ENCODE measurements around the gene KDELR3.

The KDELR3 gene

GRCh38 chr22:38513063-38513462 lies 45.2 kb downstream of the KDELR3 start:
- H3K27ac Mint-ChIP-seq, result no peak overlapping the region
- no peak for TF ChIP-seq CTCF (IDR thresholded peaks at IDR 0.05; ENCODE audit: unreplicated experiment in 3 of 3)
- H3K36me3 Mint-ChIP-seq (ENCODE audit: low read depth), result no peaks in the 10 kb centered on the region
- H3K9me3 Mint-ChIP-seq, result no peaks in the 10 kb centered on the region
- no peaks in the 10 kb centered on the region for H3K27me3 Mint-ChIP-seq (ENCODE audit: low read depth)
- H3K4me3 Mint-ChIP-seq, result no peak overlapping the region
- peaks cover 10% of the 10 kb centered on the region for H3K4me1 Mint-ChIP-seq

GRCh38 chr22:38518620-38519019 lies 50.7 kb downstream of the KDELR3 start:
- Mint-ChIP-seq H3K4me3 (no peak overlapping the region), H3K4me1 (no peaks in the 10 kb centered on the region), H3K9me3 (no peaks in the 10 kb centered on the region), H3K27ac (no peak overlapping the region), H3K36me3 (ENCODE audit: low read depth) (no peaks in the 10 kb centered on the region), H3K27me3 (ENCODE audit: low read depth) (no peaks in the 10 kb centered on the region)
- TF ChIP-seq CTCF (IDR thresholded peaks at IDR 0.05; ENCODE audit: unreplicated experiment in 3 of 3), result no peak

GRCh38 chr22:38519453-38520250 lies 51.8 kb downstream of the KDELR3 start:
- H3K9me3 Mint-ChIP-seq, result no peaks in the 10 kb centered on the region
- H3K27ac Mint-ChIP-seq, result no peak overlapping the region
- peaks cover 3% of the 10 kb centered on the region for H3K27me3 Mint-ChIP-seq (ENCODE audit: low read depth)
- H3K36me3 Mint-ChIP-seq (ENCODE audit: low read depth), result no peaks in the 10 kb centered on the region
- no peak overlapping the region for H3K4me3 Mint-ChIP-seq
- no peak for TF ChIP-seq CTCF (IDR thresholded peaks at IDR 0.05; ENCODE audit: unreplicated experiment in 3 of 3)
- H3K4me1 Mint-ChIP-seq, result no peaks in the 10 kb centered on the region

GRCh38 chr22:38523029-38523428 lies 55.1 kb downstream of the KDELR3 start:
- no peak for TF ChIP-seq CTCF (IDR thresholded peaks at IDR 0.05; ENCODE audit: unreplicated experiment in 3 of 3)
- H3K4me1 Mint-ChIP-seq, result no peaks in the 10 kb centered on the region
- H3K27me3 Mint-ChIP-seq (ENCODE audit: low read depth), result peaks cover 3% of the 10 kb centered on the region
- H3K9me3 Mint-ChIP-seq, result no peaks in the 10 kb centered on the region
- no peak overlapping the region for H3K4me3 Mint-ChIP-seq
- H3K27ac Mint-ChIP-seq, result no peak overlapping the region
- H3K36me3 Mint-ChIP-seq (ENCODE audit: low read depth), result no peaks in the 10 kb centered on the region

- Mint-ChIP-seq H3K4me1 (no peaks in the 10 kb centered on the region), H3K27ac (no peak overlapping the region), H3K9me3 (no peaks in the 10 kb centered on the region), H3K27me3 (ENCODE audit: low read depth) (peaks cover 3% of the 10 kb centered on the region), H3K4me3 (no peak overlapping the region), H3K36me3 (ENCODE audit: low read depth) (no peaks in the 10 kb centered on the region)
- no peak for TF ChIP-seq CTCF (IDR thresholded peaks at IDR 0.05; ENCODE audit: unreplicated experiment in 3 of 3)
These were observed 55.6 kb downstream of the KDELR3 start for GRCh38 chr22:38523479-38523878.

GRCh38 chr22:38524429-38524828 lies 56.5 kb downstream of the KDELR3 start:
- Mint-ChIP-seq H3K4me3 (no peak overlapping the region), H3K4me1 (no peaks in the 10 kb centered on the region), H3K27ac (no peak overlapping the region), H3K36me3 (ENCODE audit: low read depth) (no peaks in the 10 kb centered on the region), H3K9me3 (no peaks in the 10 kb centered on the region), H3K27me3 (ENCODE audit: low read depth) (peaks cover 3% of the 10 kb centered on the region)
- no peak for TF ChIP-seq CTCF (IDR thresholded peaks at IDR 0.05; ENCODE audit: unreplicated experiment in 3 of 3)

Data from nephron (organoid).